ENCODE measurements around the gene SKAP1. TPM values are rescaled to one million over a fixed set of nuclear protein-coding genes. Genes with fewer than 3 reads are reported as not detected.
"Not testable (repeated sequence)": the region's sequence is repeated elsewhere in the genome, so short reads cannot be mapped to it uniquely, and the experiment has no call there.

SKAP1 gene
- total RNA-seq, 1 donor from 2014 or later = not detected

DNA sequence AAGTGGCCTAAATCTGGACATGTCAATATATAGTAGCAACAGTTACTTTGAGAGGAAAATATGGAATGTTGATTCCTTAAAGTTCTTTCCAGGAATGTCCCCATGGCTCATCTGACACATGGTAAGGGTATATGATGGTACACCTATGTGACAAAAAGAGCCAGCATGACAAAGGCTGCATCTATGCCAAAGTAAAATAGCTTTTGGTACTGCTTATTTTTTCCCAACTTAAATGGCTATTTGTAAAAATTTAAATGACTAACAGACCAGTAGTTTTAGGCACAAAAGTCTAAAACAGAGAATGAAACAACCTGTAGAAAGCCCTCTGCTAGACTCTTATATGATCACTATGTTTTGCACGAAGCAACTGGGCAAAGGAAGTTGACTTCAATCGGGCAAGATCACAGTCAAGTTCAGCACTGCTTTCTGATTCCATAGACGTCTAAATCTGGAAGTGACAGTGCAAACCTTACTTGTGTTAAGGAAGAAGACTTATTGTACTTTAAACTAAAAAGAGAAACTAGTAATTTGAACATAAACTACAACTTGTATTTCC lies 135.1 kb downstream of the SKAP1 start:
- H3K36me3 Mint-ChIP-seq (ENCODE audit: unreplicated experiment) = no peaks in the 10 kb centered on the region
- no peak overlapping the region for H3K4me3 Mint-ChIP-seq (ENCODE audit: unreplicated experiment)
- no peak for DNase-seq
- no peaks in the 10 kb centered on the region for H3K9me3 Mint-ChIP-seq (ENCODE audit: unreplicated experiment)
- peaks cover 2% of the 10 kb centered on the region for H3K27me3 Mint-ChIP-seq (ENCODE audit: unreplicated experiment)
- TF ChIP-seq, protein P1, sequence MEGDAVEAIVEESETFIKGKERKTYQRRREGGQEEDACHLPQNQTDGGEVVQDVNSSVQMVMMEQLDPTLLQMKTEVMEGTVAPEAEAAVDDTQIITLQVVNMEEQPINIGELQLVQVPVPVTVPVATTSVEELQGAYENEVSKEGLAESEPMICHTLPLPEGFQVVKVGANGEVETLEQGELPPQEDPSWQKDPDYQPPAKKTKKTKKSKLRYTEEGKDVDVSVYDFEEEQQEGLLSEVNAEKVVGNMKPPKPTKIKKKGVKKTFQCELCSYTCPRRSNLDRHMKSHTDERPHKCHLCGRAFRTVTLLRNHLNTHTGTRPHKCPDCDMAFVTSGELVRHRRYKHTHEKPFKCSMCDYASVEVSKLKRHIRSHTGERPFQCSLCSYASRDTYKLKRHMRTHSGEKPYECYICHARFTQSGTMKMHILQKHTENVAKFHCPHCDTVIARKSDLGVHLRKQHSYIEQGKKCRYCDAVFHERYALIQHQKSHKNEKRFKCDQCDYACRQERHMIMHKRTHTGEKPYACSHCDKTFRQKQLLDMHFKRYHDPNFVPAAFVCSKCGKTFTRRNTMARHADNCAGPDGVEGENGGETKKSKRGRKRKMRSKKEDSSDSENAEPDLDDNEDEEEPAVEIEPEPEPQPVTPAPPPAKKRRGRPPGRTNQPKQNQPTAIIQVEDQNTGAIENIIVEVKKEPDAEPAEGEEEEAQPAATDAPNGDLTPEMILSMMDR (IDR thresholded peaks at IDR 0.05; ENCODE audit: partially characterized antibody, unreplicated experiment) = no peak
- no peak overlapping the region for H3K27ac Mint-ChIP-seq (ENCODE audit: unreplicated experiment)
- H3K4me1 Mint-ChIP-seq (ENCODE audit: low read depth, unreplicated experiment) = peaks cover 4% of the 10 kb centered on the region

DNA sequence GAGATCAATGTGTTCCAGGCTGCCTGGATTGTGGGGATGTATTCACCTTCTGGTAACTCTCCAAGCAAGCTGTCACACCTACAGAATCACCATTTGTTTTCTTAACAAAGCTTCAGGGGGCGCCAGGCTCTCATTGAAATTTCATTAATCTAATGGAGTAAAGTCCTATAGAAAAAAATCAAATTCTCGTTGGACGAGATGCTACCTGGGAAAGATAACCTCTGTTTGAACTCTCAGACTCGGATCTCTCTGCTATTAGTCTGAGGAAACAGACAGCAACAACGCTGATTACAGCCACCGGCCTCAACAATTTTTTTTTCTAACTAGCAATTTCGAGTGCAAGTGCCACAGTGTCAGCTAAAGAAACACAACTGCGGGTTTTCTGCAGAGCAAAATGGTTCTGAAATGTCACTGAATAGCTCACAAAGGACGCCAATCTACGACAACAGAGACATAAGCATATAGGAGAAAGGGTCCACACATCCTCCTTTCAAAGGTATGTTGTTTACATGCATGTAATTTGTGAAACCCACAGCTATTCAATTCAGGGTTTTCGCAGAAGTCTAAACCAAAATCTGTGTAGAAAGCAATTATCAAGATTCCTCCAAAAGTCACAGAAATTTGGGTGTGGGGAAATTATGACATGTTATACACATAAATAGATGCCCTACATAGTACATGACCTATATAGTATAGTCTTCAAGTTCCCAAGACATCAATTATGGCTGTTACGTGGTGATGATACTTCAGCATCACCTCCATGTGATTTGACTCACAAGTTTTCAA lies 135.8 kb downstream of the SKAP1 start:
- DNase-seq = no peak
- H3K4me1 Mint-ChIP-seq (ENCODE audit: low read depth, unreplicated experiment) = peaks cover 4% of the 10 kb centered on the region
- no peaks in the 10 kb centered on the region for H3K9me3 Mint-ChIP-seq (ENCODE audit: unreplicated experiment)

DNA sequence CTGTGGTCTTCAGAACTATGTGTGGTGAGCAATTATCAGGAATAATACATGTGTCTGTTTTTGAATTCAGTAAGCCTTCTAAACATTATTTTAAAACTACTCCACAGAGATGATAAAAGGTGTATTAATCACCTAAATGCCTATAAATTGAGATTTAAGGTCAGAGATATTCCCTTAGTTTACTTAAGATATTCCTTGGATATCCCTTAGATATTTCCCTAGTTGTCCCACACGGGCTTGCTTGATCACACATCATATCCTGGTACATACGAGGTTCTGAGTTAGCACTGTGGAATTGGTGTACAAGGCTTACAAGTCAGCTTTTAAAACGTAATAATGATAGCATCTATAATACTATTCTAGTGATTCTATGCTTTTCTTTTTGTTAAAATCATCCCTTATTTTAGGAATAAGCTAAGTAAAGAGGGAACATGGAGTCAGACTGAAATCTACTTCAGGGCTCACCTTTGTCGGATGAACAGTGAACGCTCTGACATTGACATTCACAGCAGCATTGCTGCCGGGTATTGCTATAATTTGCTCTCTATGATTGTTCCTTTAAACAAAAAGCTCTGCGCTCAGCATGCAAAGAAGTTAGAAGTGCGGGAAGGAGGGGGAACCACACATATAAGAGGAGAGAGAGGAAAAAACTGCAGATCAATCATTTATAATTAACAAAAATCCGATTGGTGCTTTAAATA lies 136.5 kb downstream of the SKAP1 start:
- Mint-ChIP-seq H3K4me3 (ENCODE audit: unreplicated experiment) (no peak overlapping the region), H3K36me3 (ENCODE audit: unreplicated experiment) (no peaks in the 10 kb centered on the region), H3K27ac (ENCODE audit: unreplicated experiment) (no peak overlapping the region), H3K27me3 (ENCODE audit: unreplicated experiment) (no peaks in the 10 kb centered on the region), H3K9me3 (ENCODE audit: unreplicated experiment) (no peaks in the 10 kb centered on the region), H3K4me1 (ENCODE audit: low read depth, unreplicated experiment) (peaks cover 4% of the 10 kb centered on the region)
- DNase-seq = no peak
- TF ChIP-seq, protein P1 (IDR thresholded peaks at IDR 0.05; ENCODE audit: partially characterized antibody, unreplicated experiment) = no peak

More for the DNA sequence above, 135.8 kb downstream of the SKAP1 start:
- H3K27ac Mint-ChIP-seq (ENCODE audit: unreplicated experiment) = no peak overlapping the region
- no peak overlapping the region for H3K4me3 Mint-ChIP-seq (ENCODE audit: unreplicated experiment)
- H3K27me3 Mint-ChIP-seq (ENCODE audit: unreplicated experiment) = no peaks in the 10 kb centered on the region
- TF ChIP-seq, protein P1 (IDR thresholded peaks at IDR 0.05; ENCODE audit: partially characterized antibody, unreplicated experiment) = no peak
- no peaks in the 10 kb centered on the region for H3K36me3 Mint-ChIP-seq (ENCODE audit: unreplicated experiment)

- H3K4me3 Mint-ChIP-seq (ENCODE audit: unreplicated experiment) = no peak overlapping the region
- H3K36me3 Mint-ChIP-seq (ENCODE audit: unreplicated experiment) = no peaks in the 10 kb centered on the region
- H3K9me3 Mint-ChIP-seq (ENCODE audit: unreplicated experiment) = no peaks in the 10 kb centered on the region
- peaks cover 4% of the 10 kb centered on the region for H3K4me1 Mint-ChIP-seq (ENCODE audit: low read depth, unreplicated experiment)
- no peak for DNase-seq
- TF ChIP-seq, protein P1 (IDR thresholded peaks at IDR 0.05; ENCODE audit: partially characterized antibody, unreplicated experiment) = no peak
- H3K27me3 Mint-ChIP-seq (ENCODE audit: unreplicated experiment) = no peaks in the 10 kb centered on the region
- H3K27ac Mint-ChIP-seq (ENCODE audit: unreplicated experiment) = no peak overlapping the region
Measured at GRCh38 chr17:48290378-48290777, 139.6 kb downstream of the SKAP1 start.

GRCh38 chr17:48286917-48287316 lies 143.1 kb downstream of the SKAP1 start:
- H3K36me3 Mint-ChIP-seq (ENCODE audit: unreplicated experiment); H3K27ac Mint-ChIP-seq (ENCODE audit: unreplicated experiment); DNase-seq; H3K27me3 Mint-ChIP-seq (ENCODE audit: unreplicated experiment); H3K9me3 Mint-ChIP-seq (ENCODE audit: unreplicated experiment); H3K4me1 Mint-ChIP-seq (ENCODE audit: low read depth, unreplicated experiment); H3K4me3 Mint-ChIP-seq (ENCODE audit: unreplicated experiment): not testable (repeated sequence)
